Activated naive CD4-positive, alpha-beta T cell treated with anti-CD3 and anti-CD28 coated beads for 36 hours (primary cell): ENCODE measurements around the gene MAP1LC3B. TPM values are rescaled to one million over a fixed set of nuclear protein-coding genes. Genes with fewer than 3 reads are reported as not detected.

Source experiments
- CTCF ChIA-PET: fragments of 350-600 bp; sonication (Branson Sonifier 250); formaldehyde crosslinking; loops from one replicate; lab custom pipeline; 2021; ENCODE audit warnings: antibody characterized with exemption; lab: Charles Lee
- DNase-seq: peaks from one replicate; pipeline ENCODE4 v3.0.0-alpha.2; 2020
- H3K27ac Mint-ChIP-seq: one replicate; pipeline ENCODE4 v1.8.0; 2021; ENCODE audit warnings: mild to moderate bottlenecking, mixed read lengths
- H3K27me3 Mint-ChIP-seq: one replicate; pipeline ENCODE4 v1.8.0; 2021; ENCODE audit warnings: low read depth, mixed read lengths
- H3K36me3 Mint-ChIP-seq: one replicate; pipeline ENCODE4 v1.8.0; 2021; ENCODE audit warnings: low read depth, mixed read lengths
- H3K4me1 Mint-ChIP-seq: one replicate; pipeline ENCODE4 v1.8.0; 2021; ENCODE audit warnings: low read depth, mixed read lengths
- H3K4me3 Mint-ChIP-seq: one replicate; pipeline ENCODE4 v1.8.0; 2021; ENCODE audit warnings: mild to moderate bottlenecking, moderate library complexity, mixed read lengths
- H3K9me3 Mint-ChIP-seq: one replicate; pipeline ENCODE4 v1.8.0; 2021; ENCODE audit warnings: mixed read lengths
- intact Hi-C: fragments of 100-400 bp; cut with micrococcal nuclease; formaldehyde crosslinking; loops from one replicate; pipeline ENCODE4 v1.15.1; 2023
- total RNA-seq, 2 experiments: library from RNA; stranded (reverse); gene quantifications; one replicate each; pipeline ENCODE4 v1.2.3, GENCODE V29; 2021

The MAP1LC3B gene
- total RNA-seq, 2 experiments from 2014 or later = 61.8 to 62.5 TPM

- Mint-ChIP-seq H3K27me3 (no peaks in the 10 kb centered on the region), H3K27ac (no peak overlapping the region), H3K9me3 (no peaks in the 10 kb centered on the region), H3K4me3 (no peak overlapping the region), H3K4me1 (no peaks in the 10 kb centered on the region), H3K36me3 (peaks cover 12% of the 10 kb centered on the region)
- intact Hi-C loops = loop anchor here (2.0 kb wide), 1 partner anchor 125 kb away; no protein-coding TSS in a partner anchor
- no peak for DNase-seq
- CTCF ChIA-PET = interaction anchor here (0.6 to 3.2 kb wide), 11 partner anchors 8 to 218 kb away, joined by 3 to 39 read pairs (median 4); no protein-coding TSS in a partner anchor
Observed at GRCh38 chr16:87417528-87417910, 25.4 kb downstream of the MAP1LC3B start.

- intact Hi-C loops = no loop called here
- CTCF ChIA-PET = interaction anchor here (2.0 kb wide), 1 partner anchor 11 kb away, joined by 7 read pairs; no protein-coding TSS in a partner anchor
- Mint-ChIP-seq H3K36me3 (peaks cover 14% of the 10 kb centered on the region), H3K27ac (no peak overlapping the region), H3K4me3 (no peak overlapping the region), H3K27me3 (no peaks in the 10 kb centered on the region), H3K9me3 (no peaks in the 10 kb centered on the region), H3K4me1 (no peaks in the 10 kb centered on the region)
- no peak for DNase-seq
Observed at GRCh38 chr16:87418216-87418615, 26.1 kb downstream of the MAP1LC3B start.

GRCh38 chr16:87418644-87419043 lies 26.5 kb downstream of the MAP1LC3B start:
- H3K27me3 Mint-ChIP-seq = no peaks in the 10 kb centered on the region
- intact Hi-C loops = no loop called here
- DNase-seq = no peak
- H3K4me3 Mint-ChIP-seq = no peak overlapping the region
- H3K4me1 Mint-ChIP-seq = no peaks in the 10 kb centered on the region
- H3K27ac Mint-ChIP-seq = no peak overlapping the region
- CTCF ChIA-PET = no interaction called here
- no peaks in the 10 kb centered on the region for H3K9me3 Mint-ChIP-seq
- peaks cover 14% of the 10 kb centered on the region for H3K36me3 Mint-ChIP-seq

GRCh38 chr16:87420026-87421002 lies 28.2 kb downstream of the MAP1LC3B start:
- Mint-ChIP-seq H3K4me1 (no peaks in the 10 kb centered on the region), H3K4me3 (no peak overlapping the region), H3K27ac (peak overlapping the region; percentile 40), H3K27me3 (no peaks in the 10 kb centered on the region), H3K36me3 (peaks cover 16% of the 10 kb centered on the region), H3K9me3 (no peaks in the 10 kb centered on the region)
- intact Hi-C loops = no loop called here
- CTCF ChIA-PET = interaction anchor here (0.6 to 1.1 kb wide), 3 partner anchors 14 to 151 kb away, joined by 3 read pairs; no protein-coding TSS in a partner anchor
- DNase-seq = no peak

GRCh38 chr16:87421003-87421912 lies 29.1 kb downstream of the MAP1LC3B start:
- Mint-ChIP-seq H3K9me3 (no peaks in the 10 kb centered on the region), H3K4me1 (no peaks in the 10 kb centered on the region), H3K27me3 (no peaks in the 10 kb centered on the region), H3K36me3 (peaks cover 13% of the 10 kb centered on the region), H3K4me3 (no peak overlapping the region), H3K27ac (no peak overlapping the region)
- intact Hi-C loops = no loop called here
- DNase-seq = no peak
- CTCF ChIA-PET = interaction anchor here (0.6 to 1.1 kb wide), 3 partner anchors 14 to 150 kb away, joined by 3 read pairs; no protein-coding TSS in a partner anchor

- CTCF ChIA-PET = no interaction called here
- Mint-ChIP-seq H3K9me3 (no peaks in the 10 kb centered on the region), H3K27ac (no peak overlapping the region), H3K4me3 (no peak overlapping the region), H3K27me3 (no peaks in the 10 kb centered on the region), H3K4me1 (no peaks in the 10 kb centered on the region), H3K36me3 (peaks cover 12% of the 10 kb centered on the region)
- intact Hi-C loops = no loop called here
- no peak for DNase-seq
Observed at GRCh38 chr16:87422106-87422505, 30.0 kb downstream of the MAP1LC3B start.

- Mint-ChIP-seq H3K9me3 (no peaks in the 10 kb centered on the region), H3K27ac (no peak overlapping the region), H3K4me1 (no peaks in the 10 kb centered on the region), H3K27me3 (no peaks in the 10 kb centered on the region), H3K4me3 (no peak overlapping the region), H3K36me3 (peaks cover 12% of the 10 kb centered on the region)
- no peak for DNase-seq
- intact Hi-C loops = no loop called here
- CTCF ChIA-PET = no interaction called here
Observed at GRCh38 chr16:87423429-87423828, 31.3 kb downstream of the MAP1LC3B start.

GRCh38 chr16:87424266-87424665 lies 32.1 kb downstream of the MAP1LC3B start:
- intact Hi-C loops = no loop called here
- H3K27me3 Mint-ChIP-seq = no peaks in the 10 kb centered on the region
- CTCF ChIA-PET = no interaction called here

GRCh38 chr16:87425941-87426340 lies 33.8 kb downstream of the MAP1LC3B start:
- Mint-ChIP-seq H3K27ac (no peak overlapping the region), H3K36me3 (peaks cover 15% of the 10 kb centered on the region), H3K4me1 (peaks cover 2% of the 10 kb centered on the region), H3K4me3 (no peak overlapping the region), H3K27me3 (no peaks in the 10 kb centered on the region), H3K9me3 (no peaks in the 10 kb centered on the region)
- CTCF ChIA-PET = interaction anchor here (1.8 kb wide), 1 partner anchor 9 kb away, joined by 7 read pairs; no protein-coding TSS in a partner anchor
- no peak for DNase-seq
- intact Hi-C loops = no loop called here

More at GRCh38 chr16:87424266-87424665, 32.1 kb downstream of the MAP1LC3B start:
- peaks cover 1% of the 10 kb centered on the region for H3K4me1 Mint-ChIP-seq
- no peak overlapping the region for H3K4me3 Mint-ChIP-seq
- no peak overlapping the region for H3K27ac Mint-ChIP-seq
- peaks cover 13% of the 10 kb centered on the region for H3K36me3 Mint-ChIP-seq
- H3K9me3 Mint-ChIP-seq = no peaks in the 10 kb centered on the region
- DNase-seq = no peak

GRCh38 chr16:87426423-87427215 lies 34.5 kb downstream of the MAP1LC3B start:
- H3K4me3 Mint-ChIP-seq = no peak overlapping the region
- intact Hi-C loops = no loop called here
- no peaks in the 10 kb centered on the region for H3K27me3 Mint-ChIP-seq
- no peak for DNase-seq
- peak overlapping the region; percentile 61 for H3K27ac Mint-ChIP-seq
- peaks cover 4% of the 10 kb centered on the region for H3K4me1 Mint-ChIP-seq
- CTCF ChIA-PET = interaction anchor here (1.8 kb wide), 1 partner anchor 10 kb away, joined by 7 read pairs; no protein-coding TSS in a partner anchor
- H3K9me3 Mint-ChIP-seq = no peaks in the 10 kb centered on the region
- peaks cover 15% of the 10 kb centered on the region for H3K36me3 Mint-ChIP-seq

GRCh38 chr16:87431926-87432325 lies 39.8 kb downstream of the MAP1LC3B start:
- CTCF ChIA-PET = no interaction called here
- no peak overlapping the region for H3K4me3 Mint-ChIP-seq
- no peaks in the 10 kb centered on the region for H3K9me3 Mint-ChIP-seq
- H3K27me3 Mint-ChIP-seq = no peaks in the 10 kb centered on the region
- DNase-seq = no peak
- peaks cover 27% of the 10 kb centered on the region for H3K4me1 Mint-ChIP-seq
- peaks cover 8% of the 10 kb centered on the region for H3K36me3 Mint-ChIP-seq
- intact Hi-C loops = no loop called here
- no peak overlapping the region for H3K27ac Mint-ChIP-seq
